T-helper 1 cell treated with Interleukin-12 subunit alpha and Interleukin-12 subunit beta and Interleukin-4 antibody, amounts not matched to agents 30 ng/mL and 1 ng/mL, for 36 hours (primary cell): ENCODE data around the gene GTF3C1. TPM values are rescaled to one million over a fixed set of nuclear protein-coding genes. Genes with fewer than 3 reads are reported as not detected.

Source experiments
- intact Hi-C: fragments of 100-400 bp; cut with micrococcal nuclease; formaldehyde crosslinking; loops from one replicate; pipeline ENCODE4 v1.15.1; 2024
- total RNA-seq: library from RNA; stranded (reverse); gene quantifications from 2 replicates; pipeline ENCODE4 v1.2.3, GENCODE V29; 2022

Gene GTF3C1
- total RNA-seq, 1 donor from 2014 or later: 58.5 TPM

DNA sequence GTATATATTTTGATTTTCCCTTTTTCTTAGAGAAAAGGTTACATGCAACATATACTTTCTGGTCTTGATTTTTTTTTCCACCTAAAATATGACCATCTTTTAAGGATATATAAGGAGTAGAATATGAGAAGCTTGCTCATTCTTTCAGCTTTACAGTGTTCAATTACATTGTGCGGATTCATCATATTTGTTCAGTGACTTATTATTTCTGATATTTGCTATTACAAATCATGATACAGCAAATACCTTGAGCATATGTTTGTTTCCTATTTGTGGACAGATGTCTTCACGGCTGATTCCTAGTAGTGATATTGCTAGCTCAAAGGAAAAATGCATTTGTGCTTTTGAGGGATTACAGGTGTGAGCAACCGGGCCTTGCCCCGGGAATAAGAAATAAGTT, 18.4 kb upstream of the GTF3C1 start:
- intact Hi-C loops: no loop called here

DNA sequence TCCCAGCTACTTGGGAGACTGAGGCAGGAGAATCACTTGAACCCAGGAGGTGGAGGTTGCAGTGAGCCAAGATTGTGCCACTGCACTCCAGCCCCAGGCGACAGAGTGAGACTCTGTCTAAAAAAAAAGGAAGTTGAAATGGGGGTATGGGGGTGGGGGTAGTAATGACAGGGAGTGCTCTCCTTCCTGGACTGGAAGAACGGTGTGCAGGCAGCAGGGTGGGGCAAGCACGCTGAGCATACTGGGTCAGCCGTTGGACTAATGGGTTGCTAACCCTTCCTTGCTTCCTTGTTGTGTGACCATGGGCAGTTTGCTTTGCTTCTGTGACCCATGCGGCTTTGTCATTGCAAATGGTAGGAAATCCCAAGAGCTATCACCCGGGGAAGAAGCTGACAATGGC, 16.7 kb upstream of the GTF3C1 start:
- intact Hi-C loops: no loop called here

DNA sequence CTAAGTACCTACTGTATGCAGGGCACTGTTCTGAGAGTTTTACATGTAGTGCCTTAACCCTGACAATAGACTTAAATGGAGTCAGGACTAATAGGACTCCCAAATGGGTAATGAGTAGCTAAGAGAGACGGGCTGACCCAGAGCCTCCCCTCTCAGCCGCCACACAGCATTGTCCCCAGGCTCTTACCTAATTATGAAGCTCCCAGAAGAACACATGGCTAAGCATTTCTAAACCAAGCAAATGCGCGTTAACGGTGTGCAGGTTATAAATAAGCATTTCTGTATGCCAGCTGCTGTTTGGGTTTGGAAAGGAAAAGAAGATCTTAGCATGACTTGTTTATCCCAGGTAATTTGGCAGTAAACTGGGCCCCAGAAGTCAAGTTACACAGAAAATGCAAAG, 14.5 kb upstream of the GTF3C1 start:
- intact Hi-C loops: no loop called here

DNA sequence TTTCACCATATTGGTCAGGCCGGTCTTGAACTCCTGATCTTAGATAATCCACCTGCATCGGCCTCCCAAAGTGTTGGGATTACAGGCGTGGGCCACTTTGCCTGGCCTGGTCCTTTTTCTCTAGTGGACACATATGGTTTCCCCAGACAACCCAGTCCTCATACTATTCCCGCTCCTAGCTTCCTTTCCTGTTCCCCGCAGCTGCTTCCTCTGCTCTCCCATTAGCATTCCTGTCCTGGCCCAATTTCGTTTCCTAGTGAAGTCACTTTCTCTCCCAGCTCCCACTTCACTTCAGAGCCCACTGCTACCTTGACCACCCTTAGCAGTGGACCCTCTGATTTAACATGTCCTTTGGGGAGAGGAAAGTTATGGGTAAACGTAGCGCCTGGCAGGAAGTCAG, 11.5 kb upstream of the GTF3C1 start:
- intact Hi-C loops: no loop called here

DNA sequence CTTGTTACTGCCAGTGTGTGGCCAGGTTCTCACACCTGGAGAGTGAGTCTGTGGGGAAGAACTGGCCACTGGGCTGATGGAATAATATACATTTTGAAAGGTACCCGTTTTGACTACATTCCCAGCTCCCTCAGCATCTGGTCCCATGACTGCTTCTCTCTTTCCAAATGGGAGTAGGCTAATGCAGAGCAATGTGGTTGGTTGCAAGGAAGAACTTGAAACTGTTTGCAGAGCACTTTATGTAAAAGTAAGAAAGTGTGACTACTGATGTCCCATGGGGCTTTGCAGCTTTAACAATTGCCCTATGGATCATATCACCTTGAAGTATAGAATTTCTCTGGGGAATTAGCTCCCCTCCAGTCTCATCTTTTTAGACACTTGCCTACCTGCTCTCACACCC, 9.2 kb upstream of the GTF3C1 start:
- intact Hi-C loops: no loop called here

DNA sequence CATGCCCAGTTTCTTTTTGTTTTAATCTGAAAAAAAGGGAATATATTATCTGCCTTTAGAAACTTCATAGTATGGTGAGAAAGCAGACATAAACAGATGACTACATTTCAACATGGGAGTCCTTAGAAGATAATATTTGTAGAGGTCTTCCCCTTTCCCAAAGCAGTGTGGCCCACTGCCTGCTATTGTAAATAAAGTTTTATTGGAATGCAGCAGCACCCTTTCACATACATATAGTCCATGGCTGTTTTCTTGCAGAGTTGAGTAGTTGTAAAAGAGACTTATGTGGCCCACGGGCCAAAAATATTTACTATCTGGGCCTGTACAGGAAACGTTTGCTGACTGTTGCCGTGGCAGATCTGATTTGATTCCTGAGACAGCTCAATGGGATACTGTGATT, 8.7 kb upstream of the GTF3C1 start:
- intact Hi-C loops: no loop called here

DNA sequence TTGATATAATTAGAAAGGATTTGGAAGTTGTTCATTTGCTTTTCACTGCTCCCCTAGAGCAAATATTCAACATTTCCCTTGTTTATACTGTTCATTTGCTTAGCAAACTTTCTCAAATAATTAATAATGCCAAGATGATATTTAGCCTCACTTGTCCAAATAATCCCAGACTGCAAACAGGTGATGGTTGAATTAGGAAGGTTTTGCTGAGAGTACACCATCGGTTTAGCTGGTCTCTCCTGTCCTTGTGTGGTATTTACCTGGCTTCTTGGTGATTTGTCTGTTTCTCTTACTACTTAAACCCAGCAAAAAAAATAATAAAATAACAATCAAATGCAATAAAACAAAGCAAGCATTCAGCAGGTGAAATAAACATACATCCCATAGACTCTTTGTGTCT, 6.8 kb upstream of the GTF3C1 start:
- intact Hi-C loops: no loop called here

DNA sequence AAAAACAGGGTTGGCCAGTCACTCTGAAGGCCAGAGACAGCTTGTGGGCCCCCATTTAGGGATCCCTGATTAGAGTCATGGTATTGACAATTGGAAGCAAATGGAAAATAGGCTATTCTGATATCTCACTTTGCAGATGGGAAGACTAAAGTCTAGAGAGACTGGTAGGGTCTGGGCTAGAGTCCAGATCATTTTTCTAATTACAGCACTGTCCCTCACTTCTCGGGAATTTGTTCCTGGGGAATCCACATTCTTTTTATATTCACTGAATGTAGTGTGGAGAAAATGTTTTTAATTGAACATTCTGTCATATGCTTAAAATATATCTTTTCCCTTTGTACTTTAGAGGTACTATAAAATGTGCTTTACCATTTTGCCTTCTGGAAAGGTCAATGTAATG, 1.3 kb upstream of the GTF3C1 start:
- intact Hi-C loops: loop anchor here (2.0 to 5.0 kb wide), 2 partner anchors 28 to 234 kb away; no protein-coding TSS in a partner anchor

DNA sequence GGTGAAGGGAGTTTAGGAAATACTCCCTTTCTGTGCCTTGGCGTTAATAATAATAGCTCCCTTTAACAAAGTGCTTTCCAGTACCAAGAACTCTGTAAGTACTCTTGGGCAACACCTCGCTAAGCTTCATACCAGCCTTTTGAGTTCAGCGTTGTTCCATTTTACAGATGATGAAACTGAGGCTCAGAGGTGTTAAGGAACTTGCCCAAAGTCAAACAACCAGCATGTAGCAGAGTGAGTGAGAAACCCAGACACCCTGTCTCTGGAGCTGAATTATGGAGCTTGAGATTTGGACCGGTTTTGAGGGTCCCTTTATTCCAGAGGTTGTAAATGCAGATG, 838 bp upstream of the GTF3C1 start:
- intact Hi-C loops: loop anchor here (1.0 to 5.0 kb wide), 3 partner anchors 28 to 347 kb away; partner anchors contain the start of gene KDM8

DNA sequence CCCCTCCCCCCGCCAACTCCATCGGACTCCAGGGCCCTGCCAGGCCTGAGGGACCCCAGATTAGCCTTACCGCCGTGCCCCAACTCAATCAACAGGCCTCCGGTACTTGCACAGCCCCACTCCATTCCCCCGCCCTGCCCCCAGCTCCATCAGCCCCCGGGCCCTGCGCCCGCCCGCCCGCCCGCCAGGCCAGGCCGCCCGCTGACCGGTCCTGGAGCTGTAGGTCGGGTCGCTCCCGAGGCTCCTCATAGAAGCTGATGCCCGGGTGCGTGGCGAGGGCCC, 308 bp downstream of the GTF3C1 start:
- intact Hi-C loops: loop anchor here (5.0 to 10.0 kb wide), 2 partner anchors 145 to 663 kb away; partner anchors contain the start of genes IL21R and XPO6

DNA sequence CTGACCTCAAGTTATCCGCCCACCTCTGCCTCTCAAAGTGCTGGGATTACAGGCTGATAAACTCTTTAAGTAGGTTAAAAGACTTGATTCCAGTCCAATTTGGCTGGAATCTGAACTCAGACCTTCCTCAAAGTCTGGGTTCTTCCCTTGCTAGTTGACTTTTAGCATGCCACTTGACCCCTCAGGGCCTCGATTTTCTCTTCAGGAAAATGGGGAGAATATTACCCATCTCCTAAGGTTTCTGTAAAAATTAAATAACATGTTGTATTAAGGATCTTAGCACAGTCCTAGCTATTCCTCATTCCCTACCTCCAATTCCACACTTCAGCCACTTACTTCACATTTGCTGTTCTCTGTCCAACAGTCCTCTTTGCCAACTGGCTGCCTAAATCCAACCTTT, 1.9 kb downstream of the GTF3C1 start:
- intact Hi-C loops: loop anchor here (5.0 to 10.0 kb wide), 2 partner anchors 143 to 664 kb away; partner anchors contain the start of genes IL21R and XPO6

DNA sequence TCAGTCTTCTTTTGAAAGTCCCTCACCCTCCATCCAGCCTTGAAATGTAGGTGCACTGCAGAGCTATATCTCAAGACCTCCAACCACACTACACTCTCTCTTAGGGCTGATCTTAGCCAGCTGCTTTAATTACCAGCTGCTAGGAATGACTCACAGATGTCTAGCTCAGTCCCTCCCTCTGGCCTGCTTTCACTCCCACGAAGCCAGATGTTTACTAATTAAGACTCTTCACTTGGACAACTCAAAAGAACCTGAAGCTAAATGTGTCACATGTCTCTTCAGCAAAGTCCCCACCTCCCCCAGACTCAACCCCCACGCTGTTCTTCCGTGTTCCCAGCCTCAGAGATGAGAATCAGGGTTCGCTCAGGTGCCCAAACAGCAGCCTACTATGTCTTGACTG, 2.6 kb downstream of the GTF3C1 start:
- intact Hi-C loops: loop anchor here (5.0 to 10.0 kb wide), 2 partner anchors 142 to 665 kb away; partner anchors contain the start of genes IL21R and XPO6

DNA sequence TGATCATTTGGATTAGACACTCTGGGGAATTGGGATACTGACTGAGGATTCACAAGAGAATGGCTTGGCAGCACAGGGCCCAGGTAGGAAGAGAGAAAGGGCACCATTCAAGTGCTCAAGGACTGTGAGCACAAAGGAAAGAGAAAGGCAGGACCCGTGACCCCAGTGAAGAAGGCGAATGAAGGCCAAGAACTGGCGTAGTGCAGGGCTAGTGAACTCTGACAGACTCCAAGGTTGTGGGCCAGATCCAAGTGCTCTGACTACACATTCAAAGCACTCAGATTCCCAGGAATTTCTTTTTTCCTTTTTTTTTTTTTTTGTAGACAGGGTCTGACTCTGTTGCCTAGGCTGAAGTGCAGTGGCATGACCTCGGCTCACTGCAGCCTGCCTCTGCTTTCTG, 5.0 kb downstream of the GTF3C1 start:
- intact Hi-C loops: loop anchor here (5.0 to 10.0 kb wide), 2 partner anchors 140 to 668 kb away; partner anchors contain the start of genes IL21R and XPO6

DNA sequence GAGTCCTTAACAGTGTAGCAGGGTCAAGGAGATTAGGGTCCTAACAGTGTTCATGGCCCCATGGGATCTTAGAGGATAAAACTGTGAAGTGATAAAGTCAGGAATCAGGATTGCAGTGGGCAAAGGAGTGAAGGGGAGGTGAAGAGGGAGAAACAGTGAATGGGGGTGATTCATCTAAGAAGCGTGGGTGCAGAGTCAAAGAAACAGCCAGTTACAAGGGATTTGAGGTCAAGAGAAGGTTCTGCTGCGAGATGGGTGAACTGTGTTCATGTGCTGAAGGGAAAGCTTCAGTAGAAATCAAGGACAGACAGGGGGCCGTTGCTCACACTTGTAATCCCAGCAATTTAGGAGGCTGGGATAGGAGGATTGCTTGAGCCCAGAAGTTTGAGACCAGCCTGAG, 5.9 kb downstream of the GTF3C1 start:
- intact Hi-C loops: loop anchor here (10.0 kb wide), 1 partner anchor 139 kb away; the partner anchor contains the start of gene IL21R

DNA sequence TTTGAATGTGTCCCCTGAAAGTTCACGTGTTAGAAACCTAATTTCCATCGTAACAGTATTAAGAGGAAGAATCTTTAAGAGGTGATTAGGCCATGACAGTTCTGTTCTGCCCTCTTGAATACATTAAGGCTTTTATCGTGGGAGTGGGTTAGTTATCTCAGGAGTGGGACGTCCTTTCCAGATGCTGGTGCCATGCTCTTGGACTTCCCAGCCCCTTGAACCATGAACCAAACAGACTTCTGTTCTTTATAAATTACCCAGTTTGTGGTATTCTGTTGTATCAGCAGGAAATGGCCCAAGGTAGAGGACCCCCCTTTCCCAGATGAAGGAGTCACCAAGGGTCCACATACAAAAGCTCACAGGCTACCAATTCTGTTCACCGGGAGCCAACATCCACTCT, 10.1 kb downstream of the GTF3C1 start:
- intact Hi-C loops: loop anchor here (10.0 kb wide), 1 partner anchor 135 kb away; the partner anchor contains the start of gene IL21R

DNA sequence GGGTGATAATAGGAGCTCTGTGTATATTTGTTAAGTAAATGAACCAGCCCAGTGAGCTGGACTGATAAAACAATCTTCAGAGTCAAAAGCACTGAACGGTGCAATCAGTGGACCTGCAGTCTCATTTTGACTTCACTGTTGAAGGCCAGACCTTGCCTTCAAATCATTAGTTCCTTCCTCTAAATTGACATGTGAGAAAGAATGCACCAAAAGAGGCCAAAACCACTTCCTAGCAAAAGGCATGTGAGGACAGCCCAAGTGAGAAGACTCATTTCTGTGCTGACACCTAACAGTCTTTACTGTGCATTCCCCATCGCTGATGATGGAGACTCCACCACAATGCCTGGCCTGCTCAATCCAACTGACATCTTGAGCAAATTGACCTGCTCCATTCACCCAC, 10.6 kb downstream of the GTF3C1 start:
- intact Hi-C loops: no loop called here

DNA sequence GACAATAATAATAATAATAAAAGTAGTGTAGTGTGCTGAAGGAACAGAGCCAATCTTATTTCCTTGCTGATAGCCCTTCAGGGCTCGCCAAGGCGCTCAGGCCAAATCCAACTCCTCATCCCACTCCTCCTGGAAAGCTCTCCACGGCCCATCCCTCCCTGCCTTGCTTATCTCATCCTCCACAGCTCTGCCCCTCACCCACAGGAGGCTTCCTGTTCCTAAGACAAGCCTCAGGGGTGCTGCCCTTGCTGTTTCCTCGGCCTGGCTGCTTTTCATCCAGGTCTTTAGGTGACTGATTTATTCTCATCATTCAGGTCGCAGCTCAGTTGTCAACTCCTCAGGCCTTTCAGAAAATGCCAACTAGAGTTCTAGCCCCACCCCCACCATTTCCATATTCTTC, 11.2 kb downstream of the GTF3C1 start:
- intact Hi-C loops: no loop called here

DNA sequence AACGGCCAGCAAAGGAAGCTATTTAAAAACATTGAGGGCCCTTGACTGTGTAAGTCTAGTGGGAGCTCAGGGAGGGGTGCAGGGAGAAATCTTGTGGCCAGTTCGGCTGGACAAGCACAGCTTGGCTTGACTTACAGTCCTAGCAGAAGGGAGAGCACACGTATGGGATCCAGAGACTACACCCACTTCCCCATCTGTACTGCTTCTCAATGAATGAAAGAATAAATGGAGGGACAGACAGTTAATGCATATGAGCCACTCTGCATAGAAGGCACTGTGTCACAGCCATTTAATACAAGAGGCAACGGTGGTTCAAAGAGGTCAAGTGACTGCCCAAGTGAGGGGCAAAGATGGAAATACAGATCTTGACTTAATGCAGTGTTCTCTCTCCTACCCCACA, 15.5 kb downstream of the GTF3C1 start:
- intact Hi-C loops: no loop called here

DNA sequence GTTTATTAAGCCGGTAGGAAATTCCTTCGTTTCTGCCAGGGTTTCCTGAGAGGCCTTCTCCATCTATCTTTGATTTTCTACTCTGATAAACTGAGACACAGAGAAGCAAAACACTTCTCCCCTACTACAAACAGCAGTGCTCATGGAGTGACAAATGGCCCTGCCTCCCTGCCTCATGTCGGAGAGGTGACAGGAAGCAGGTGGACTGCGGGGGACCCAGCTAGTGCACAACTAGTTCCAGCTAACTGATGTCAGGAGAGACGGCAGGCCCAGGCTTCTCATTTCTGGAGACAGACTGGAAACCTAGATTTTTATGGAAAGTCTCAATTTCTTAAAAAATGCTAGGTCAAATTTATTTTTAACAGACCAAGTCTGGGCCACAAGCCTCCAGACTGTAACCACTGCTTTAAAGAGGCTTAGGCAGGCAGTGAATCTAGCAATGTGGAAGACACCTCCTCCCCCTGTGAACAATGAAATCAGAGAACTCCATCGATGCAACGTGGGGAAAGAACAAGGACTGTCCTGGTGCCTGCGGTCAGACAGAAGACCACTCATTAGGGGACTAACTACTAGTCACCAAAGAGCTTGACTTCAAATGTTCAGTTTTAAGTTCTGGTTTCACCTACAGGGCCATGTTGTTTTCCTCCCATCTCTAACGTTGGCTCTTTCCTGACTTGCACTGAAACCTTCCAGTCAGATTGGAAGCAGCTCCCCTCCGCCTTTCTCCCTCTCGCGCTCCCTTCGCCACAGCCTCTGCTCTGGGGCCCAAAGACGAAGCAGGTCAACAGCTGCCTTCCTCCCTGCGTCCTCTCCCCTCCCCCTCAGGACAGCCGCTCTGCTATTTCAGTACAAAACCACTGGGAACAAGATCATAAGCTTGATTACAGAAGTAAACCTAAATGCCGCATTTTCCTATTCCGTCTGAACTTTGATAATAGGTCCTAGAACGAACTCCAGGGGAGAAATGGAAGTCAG, 17.6 kb downstream of the GTF3C1 start:
- intact Hi-C loops: no loop called here

DNA sequence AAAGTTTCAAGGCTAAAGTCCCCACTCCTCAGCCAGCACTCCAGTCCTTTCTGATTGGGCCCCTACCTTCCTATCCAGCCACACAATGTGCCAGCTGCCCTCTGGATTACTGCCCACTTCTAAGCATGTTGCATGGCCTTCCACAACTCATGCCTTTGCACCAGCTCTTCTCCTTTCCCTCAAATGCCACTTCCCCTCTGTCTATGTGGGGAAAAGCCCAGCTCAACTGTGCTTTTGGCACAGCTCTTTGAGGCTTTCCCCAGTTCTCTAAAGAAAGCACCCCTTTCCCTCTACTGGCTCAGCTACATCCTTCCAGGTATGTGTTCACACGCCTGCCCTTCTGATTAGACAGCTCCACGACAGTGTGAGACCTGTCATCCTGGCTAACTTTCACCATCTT, 18.5 kb downstream of the GTF3C1 start:
- intact Hi-C loops: no loop called here

DNA sequence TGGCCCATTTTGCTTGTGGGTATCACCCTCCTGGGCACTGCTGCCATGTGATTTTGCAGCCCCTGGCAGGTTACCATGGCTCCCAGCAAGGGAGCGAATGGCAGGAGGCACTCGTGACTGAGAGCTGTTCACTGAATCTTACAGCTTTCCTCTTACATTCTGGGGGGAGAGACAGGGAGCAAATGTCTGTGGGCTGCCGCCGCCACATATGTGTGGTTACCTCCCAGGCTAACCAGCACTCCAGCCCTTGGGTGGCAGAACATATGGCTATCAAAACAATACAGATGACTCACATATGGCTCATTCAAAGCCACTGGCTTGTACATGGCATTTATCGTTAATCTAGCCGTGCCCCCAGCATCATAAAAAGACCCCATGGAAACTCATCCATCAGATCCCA, 19.8 kb downstream of the GTF3C1 start:
- intact Hi-C loops: no loop called here

DNA sequence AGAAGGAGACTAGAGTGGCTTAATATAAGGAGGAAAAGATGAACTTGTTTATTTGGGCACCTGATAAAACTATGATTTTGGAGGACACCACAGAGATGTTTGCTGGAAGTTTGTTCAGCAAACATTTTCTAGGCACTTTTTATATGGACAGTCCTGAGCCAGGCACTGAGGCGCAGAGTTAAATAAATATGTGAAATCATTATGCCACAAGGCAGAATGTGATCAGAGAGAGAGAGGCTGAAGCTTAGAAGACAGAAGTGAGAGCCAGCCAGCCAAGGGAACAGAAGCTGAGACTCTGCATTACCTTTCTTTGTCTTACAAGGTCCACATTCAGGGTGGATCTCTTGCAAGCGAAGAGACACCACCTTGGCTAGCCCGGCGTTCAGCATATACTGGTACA, 21.4 kb downstream of the GTF3C1 start:
- intact Hi-C loops: no loop called here

DNA sequence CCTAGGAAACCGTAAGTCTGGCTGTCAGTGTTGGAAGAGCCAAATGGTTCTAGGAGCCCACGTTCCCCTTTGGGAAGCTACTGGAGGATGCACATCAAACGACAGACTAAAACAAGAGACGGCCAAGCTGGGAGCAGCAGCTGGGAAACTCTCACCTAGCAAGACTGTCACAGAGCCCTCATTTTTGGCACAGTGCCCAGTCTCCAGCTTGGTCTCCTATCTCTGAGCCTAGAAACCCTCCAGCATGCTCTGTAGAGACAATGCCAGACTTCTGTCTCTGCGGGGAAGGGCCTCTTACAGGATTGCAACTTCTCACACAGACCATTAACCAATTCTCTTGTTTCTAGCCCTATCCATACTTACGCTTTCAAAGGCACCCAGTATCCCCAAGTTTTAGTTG, 23.5 kb downstream of the GTF3C1 start:
- intact Hi-C loops: no loop called here
